Stimulated activated naive CD8-positive, alpha-beta T cell treated with anti-CD3 and anti-CD28 coated beads, Interleukin-15, Interleukin-2, amounts not matched to agents 100 U/mL and 50 U/mL, for 24 hours (primary cell): ENCODE measurements around the gene LIM2.
"Not testable (repeated sequence)": the region's sequence is repeated elsewhere in the genome, so short reads cannot be mapped to it uniquely, and the experiment has no call there.

ENCODE experiments used
- ATAC-seq: fragments of 150-1000 bp; cut with Tn5 transposase; one replicate; pipeline ENCODE4 v1.10.0; 2021
- DNase-seq: peaks from one replicate; pipeline ENCODE4 v3.0.0; 2021

LIM2 gene

DNA sequence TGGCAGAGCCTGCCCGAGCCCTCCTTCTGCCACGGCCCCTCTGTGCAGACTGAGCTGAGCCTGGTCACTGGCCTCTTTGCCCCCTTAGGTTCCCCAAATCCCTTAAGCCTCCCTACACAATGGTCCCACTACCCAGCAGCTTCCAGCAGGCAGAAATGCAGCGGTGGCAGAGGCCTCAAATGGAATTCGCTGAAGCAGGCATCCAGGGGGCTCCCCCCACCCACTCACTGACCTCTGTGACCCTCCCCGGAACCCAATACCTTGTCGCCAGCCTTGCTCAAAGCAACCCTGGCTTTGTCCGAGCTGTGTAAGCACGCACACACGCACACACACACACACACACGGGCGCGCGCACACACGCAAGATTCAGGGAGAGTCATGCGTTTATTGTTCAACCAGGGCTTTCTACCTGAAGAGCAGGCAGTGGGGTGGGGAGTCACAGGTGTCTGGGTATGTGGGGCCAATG, at the start of gene LIM2:
LIM2 (minus strand) TSS at position 51 of the 466 bp plus-strand sequence. CDS start 531 bp downstream, outside the sequence.
- DNase-seq = peak; percentile 39
- ATAC-seq = peak; percentile 22

DNA sequence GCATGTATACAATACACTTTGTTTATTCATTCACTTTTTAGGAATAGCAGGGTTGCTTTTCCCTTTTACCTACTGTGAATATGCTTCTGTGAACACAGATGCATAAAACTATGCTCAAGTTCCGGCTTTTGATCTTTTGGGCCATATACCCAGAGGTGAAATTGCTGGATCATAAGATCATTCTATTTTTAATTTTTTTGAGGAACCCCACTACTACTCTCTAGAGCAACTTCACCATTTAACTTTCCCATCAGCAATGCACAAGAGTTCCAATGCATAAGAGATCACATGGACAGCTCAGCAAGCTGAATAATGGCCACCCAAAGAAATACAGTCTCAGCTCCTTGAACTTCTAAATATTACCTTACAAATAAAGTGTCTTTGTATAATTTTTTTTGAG, 46.7 kb upstream of the LIM2 start:
- ATAC-seq (no peak), DNase-seq (no peak)

DNA sequence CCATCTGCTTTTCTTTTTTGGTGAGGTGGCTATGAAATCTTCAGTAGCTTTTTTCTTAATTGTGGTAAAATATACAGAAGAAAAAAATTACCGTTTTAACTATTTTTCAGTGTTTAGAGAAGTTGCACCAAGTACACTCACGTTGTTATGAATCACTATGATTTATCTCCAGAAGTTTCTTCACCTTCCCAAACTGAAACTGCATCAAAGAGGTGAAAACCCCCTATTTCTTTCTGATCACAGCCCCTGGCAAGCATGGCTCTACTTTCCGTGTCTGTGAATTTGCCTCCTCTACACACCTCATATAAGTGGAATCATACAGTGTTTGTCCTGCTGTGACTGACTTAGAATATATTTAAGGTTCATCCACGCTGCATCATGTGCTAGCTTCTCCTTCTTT, 45.3 kb upstream of the LIM2 start:
- ATAC-seq (no peak), DNase-seq (no peak)

DNA sequence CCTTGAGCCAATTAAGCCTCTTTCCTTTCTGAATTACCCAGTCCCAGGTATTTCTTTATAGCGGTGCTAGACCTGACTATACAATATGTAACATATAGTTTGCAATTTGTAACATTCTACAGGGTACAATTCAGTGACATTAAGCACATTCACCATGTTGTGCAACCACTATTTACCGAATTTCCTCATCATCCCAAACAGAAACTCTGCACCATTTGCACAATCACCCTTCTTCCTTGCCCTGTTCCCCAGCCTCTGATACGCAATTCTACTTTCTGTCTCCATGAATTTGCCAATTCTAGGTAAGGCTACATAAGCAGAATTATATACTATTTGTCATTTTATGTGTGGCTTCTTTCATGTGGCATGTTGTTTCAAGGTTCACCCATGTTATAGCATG, 43.4 kb upstream of the LIM2 start:
- ATAC-seq (no peak), DNase-seq (no peak)

GRCh38 chr19:51430221-51430620, 42.4 kb upstream of the LIM2 start:
- no peak for DNase-seq
- ATAC-seq = no peak

GRCh38 chr19:51427201-51427600, 39.4 kb upstream of the LIM2 start:
- no peak for DNase-seq
- no peak for ATAC-seq

DNA sequence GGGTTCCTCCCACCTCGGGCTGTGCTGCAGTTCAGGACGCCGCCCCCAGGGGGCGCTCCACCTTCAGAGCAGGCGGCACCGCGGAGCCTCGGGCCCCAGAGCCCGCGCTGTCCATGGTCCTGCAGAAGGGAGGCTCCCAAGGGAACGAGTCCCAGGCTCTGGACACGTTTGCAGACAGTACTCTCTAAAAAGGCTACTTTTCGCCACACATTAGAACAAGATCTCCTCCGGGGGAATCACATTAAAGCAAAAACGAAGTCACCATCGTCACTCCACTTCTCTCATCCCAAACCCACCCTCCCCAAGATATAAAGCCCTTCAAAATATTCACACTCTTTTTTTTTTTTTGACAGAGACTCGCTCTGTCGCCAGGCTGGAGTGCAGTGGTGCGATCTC, 34.3 kb upstream of the LIM2 start:
- ATAC-seq = peak; percentile 75
- peak; percentile 98 for DNase-seq

DNA sequence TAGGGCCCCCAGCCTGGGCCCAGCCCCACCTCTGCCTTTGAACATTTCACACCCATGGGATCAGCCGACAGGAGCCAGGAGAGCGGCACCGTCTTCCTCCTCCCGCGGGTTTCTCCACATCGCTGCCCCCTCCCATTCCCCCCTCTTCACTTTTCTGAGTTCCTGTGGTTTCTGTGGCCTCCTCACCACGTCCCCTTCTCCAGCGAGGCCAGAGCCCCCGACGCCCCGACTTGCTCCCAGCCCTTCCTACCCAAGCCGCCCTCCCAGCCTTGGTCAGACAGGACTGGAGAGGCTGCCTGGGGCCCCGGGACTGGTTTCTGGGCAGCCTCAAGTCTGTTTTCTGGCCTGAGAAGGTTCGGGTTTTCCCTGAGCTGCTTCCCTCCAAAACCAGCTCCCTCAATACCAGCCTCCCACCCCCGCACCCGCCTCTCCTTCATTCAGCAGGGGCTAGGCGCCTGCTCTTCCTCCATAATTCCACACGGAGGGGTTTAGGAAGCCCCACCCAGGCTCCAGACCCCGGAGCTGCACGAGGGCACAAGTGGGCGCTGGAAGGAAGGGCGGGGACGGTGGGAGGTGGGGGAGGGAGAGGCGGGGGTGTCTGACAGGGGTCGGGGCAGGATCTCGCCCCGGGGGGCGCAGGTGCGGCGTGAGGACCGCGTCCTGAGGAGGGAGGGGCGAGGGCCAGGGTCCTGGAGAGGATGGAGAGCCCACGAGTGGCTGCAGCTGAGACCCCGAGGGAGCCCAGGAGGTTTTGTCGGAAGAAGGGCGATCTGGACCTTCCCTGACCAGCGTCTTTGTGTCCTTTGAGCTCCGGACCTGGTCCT, 33.7 kb upstream of the LIM2 start:
- DNase-seq (peak; percentile 34), ATAC-seq (no peak)

GRCh38 chr19:51420511-51420910, 32.7 kb upstream of the LIM2 start:
- ATAC-seq, DNase-seq: not testable (repeated sequence)

DNA sequence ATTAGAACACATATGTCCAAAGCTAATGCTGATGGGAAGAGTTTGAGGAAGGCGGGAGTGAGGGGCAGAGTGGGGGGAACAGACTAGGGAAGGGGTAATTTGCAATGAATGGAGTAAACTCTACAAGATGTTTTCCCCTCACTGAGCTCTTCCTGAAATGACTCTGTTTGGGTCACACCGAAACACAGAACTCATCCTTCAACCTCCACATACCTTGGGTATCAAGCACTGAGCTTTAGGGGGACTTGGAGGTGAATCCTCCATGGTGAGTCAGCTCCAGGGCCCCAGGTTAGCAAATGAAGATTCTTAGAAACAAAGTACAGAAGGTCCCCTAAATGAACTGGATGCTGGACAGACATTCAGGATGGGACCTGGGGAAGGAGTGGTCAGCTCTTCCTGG, 30.9 kb upstream of the LIM2 start:
- DNase-seq = no peak
- ATAC-seq = peak; percentile 11

GRCh38 chr19:51417810-51418157, 30.0 kb upstream of the LIM2 start:
- DNase-seq (no peak), ATAC-seq (no peak)

- peak; percentile 64 for ATAC-seq
- peak; percentile 66 for DNase-seq
Measured at GRCh38 chr19:51417107-51417809, 29.5 kb upstream of the LIM2 start, which contains the start of gene SIGLEC10. Gene SIGLEC10 (minus strand): TSS chr19:51417642. CDS start chr19:51417581, 61 bp downstream.

DNA sequence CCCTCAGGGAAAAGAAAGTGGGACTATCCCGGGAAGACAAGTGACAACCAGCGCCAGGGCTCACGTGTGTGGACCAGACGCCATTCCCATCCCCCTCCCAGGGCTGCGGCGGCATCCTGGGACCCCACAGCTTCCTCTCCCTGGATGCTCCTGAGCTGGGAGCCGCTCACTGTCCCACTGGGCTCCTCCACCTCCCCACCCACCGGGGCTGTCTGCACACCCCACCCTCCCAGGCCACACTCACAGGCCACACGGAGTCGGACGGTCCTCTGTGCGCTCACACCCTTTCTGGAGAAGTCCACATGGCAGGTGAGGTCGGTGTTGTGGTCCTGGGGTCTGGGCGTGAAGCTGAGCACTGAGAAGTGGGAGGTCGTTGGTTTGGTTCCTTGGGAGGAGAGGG, 28.6 kb upstream of the LIM2 start:
- DNase-seq, ATAC-seq: not testable (repeated sequence)

DNA sequence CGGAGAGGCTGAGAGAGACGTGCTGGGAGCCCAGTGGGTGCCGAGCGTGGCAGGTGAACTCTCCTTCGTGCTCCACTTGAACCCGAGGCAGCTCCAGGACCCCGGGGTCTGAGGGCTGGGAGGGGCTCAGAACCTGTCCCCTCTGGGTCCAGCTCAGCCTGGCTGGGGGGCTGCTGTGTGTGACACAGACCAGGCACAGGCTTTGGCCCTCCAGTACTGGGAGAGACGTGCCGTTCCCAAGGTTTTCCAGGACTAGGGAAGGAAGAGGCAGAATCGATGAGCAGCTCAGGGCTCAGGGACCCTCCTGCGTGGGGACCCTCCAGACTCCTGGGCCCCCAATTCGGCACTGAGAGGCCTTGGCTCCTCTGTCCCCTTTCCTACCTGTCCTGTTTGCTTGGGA, 27.4 kb upstream of the LIM2 start:
- DNase-seq (no peak), ATAC-seq (no peak)

- ATAC-seq (no peak), DNase-seq (no peak)
Measured at GRCh38 chr19:51410950-51411748, 23.4 kb upstream of the LIM2 start.

DNA sequence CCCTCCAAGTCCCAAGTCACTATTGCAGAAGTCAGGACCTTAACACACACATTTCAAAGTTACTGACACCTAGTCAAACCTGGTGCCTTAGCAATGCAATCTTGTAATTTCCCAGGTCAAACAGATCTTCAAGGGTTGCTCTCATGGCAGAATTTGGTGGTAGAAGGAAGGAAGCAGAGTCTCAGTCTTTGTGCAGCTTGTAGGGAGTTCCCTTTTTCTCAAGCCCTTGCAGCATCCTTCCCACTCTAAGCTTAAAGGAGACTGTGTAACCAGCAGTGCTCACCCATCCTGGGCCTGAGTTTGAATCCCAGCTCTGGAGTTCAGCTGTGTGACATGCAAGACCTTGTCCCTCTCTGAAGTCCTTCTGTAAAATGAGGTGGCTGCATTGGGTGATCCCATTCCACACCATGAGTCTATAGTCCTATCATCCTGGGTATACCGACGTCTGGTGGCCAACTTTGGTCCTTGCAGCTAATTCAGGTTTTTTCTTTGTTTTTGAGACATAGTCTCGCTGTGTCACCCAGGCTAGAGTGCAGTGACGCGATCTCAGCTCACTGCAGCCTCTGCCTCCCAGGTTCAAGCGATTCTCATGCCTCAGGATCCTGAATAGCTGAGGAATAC, 19.8 kb upstream of the LIM2 start:
- DNase-seq (peak; percentile 35), ATAC-seq (peak; percentile 61)

GRCh38 chr19:51402117-51402516, 14.3 kb upstream of the LIM2 start:
- DNase-seq = no peak
- ATAC-seq = no peak

GRCh38 chr19:51399936-51400335, 12.2 kb upstream of the LIM2 start:
- not testable (repeated sequence) for ATAC-seq, DNase-seq

GRCh38 chr19:51399231-51399630, 11.5 kb upstream of the LIM2 start:
- ATAC-seq = no peak

GRCh38 chr19:51398096-51398704, 10.4 kb upstream of the LIM2 start:
- no peak for DNase-seq
- ATAC-seq = no peak

More at GRCh38 chr19:51399231-51399630, 11.5 kb upstream of the LIM2 start:
- DNase-seq = no peak

DNA sequence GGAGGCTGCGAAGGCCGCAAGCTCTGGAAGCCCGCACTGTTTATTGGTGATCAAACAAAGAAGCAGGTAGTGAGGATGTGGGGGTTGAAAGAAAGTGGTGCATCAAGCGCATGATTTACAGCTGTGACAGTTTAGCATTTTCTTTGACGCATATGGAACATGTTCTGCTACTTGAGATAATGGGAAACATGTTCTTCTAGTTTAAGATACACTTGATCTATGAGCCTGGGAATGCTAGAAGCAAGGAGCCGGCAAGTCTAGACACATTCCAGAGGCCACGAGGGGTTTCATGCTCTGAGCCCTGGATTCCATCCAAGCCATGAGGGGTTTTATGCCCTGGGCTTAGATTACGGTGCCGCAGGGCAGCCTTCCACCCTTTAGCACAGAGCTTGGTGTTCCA, 9.7 kb upstream of the LIM2 start:
- not testable (repeated sequence) for DNase-seq, ATAC-seq

- ATAC-seq (no peak), DNase-seq (no peak)
Measured at GRCh38 chr19:51396175-51396574, 8.4 kb upstream of the LIM2 start.
